HG03378 (cell line): ENCODE measurements around the gene HACD1.

Source experiments
- ATAC-seq: cut with Tn5 transposase; IDR thresholded peaks from one replicate; pipeline ENCODE4 v1.9.1; 2021; ENCODE audit warnings: mild to moderate bottlenecking, moderate library complexity; ENCODE audit not compliant: unreplicated experiment

Gene HACD1

DNA sequence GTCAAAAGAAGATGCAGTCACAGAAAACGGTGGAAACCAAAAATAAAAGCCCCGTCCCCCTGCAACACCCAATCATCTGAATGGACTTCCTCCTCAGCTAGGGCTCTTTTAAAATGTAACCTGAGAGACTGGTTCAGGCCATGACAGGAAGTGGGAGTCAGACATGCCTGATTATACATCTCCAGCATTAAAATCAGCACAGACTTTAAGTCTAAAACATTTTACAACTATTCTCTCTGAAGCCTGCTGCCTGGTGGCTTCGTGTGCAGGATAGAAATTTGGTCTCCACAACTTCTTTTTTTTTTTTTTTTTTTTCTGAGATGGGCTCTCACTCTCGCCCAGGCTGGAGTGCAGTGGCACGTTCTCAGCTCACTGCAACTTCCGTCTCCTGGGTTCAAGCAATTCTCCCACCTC is 30.3 kb downstream of the HACD1 start:
- peak; percentile 69 for ATAC-seq

GRCh38 chr10:17585016-17585415 is 32.2 kb downstream of the HACD1 start:
- peak; percentile 90 for ATAC-seq

- ATAC-seq: no peak
These were observed 36.3 kb downstream of the HACD1 start for GRCh38 chr10:17580885-17581284.

DNA sequence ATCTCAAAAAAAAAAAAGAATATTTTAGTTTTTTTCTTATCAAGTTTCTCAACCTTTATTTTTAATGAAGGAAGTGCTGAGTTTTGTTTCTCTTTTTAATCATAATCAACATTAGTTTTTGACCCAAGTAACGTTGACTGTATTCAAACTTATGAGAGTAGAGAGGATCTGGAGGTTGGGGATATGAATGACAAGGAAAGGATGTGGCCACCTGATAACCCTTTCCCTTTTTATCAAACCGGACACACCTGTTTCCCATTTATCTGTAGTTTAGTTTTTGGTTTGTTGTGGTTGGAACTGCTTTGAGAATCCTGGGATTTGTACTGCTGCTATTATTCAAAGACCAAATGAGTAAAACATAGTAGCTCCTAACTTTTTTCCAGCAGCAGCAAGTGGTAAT is 38.6 kb downstream of the HACD1 start:
- no peak for ATAC-seq

DNA sequence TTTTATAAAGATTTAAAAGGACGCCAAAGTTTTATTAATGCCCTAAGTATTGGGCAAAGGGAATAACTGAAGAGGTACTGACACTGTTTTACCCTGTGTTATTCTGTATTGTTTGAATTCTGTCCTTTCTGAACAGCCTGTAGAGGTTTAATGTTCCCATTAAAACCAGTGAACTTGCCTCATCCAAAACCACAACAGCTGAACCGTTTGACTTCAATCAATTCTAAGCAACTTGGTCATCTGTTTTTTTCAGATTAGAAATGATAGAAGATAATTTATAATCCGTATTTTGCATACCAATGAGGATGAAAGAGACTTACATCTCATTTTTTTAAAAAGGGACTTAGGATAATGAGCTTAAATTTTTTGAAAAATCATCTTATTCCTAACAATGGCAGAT is 40.4 kb downstream of the HACD1 start:
- no peak for ATAC-seq

- ATAC-seq: no peak
These were observed 52.3 kb downstream of the HACD1 start for GRCh38 chr10:17564911-17565310.

DNA sequence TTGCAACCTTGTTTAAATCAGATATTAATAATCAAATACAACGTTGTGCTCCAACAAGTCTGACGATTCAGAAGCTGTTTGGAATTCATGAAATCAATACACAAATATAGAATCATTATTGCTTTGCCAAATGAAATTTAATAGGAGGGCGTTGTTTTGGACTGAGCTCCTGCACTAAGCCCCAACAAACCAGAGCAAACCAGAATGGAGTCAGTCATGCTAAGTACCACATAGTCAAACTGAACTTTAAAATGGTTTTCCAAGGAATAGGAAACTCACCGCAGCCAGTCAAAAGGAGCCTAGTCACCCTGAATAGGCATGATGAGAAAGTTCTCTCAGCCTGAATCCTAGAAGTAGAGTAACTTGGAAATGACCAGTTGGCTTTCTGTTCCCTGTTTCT is 53.7 kb downstream of the HACD1 start:
- no peak for ATAC-seq

DNA sequence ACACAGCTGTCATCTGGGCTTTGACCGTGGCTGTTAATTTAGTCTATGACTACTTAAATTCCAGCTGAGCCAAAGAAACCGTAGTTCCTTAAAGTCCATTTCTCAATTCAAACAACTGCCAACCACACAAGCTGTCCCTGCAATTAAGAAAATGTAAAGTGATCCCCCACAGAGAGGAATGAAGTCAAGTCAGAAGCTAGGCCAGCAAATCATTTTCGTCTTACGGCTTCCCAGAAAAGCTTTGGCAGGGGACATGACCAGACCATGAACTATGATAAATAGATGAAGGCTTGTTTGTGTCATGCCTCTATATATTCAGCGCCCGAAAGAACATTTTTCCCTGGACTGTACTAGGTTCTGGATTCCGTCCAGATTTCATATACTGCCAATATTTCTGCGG is 54.6 kb downstream of the HACD1 start:
- ATAC-seq: no peak

- no peak for ATAC-seq
These were observed 56.1 kb downstream of the HACD1 start for GRCh38 chr10:17561111-17561510.

DNA sequence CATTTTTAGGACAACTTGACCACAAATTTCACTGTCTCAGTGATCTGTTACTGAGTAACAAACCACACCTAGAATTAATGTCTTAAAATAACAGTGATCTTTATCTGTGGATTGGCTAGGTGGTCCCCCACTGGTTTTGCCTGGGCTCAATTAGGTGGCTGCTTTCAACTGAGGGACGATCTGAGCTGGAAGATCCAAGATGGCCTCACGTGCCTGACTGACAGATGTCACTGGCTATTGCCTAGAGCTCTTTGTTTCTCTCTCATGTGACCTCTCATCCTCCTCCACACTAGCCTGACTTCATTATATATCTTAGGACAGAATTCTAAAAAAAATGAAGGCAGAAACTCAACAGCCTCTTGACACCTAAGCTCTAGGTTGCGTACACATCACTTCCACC is 59.7 kb downstream of the HACD1 start:
- ATAC-seq: no peak

DNA sequence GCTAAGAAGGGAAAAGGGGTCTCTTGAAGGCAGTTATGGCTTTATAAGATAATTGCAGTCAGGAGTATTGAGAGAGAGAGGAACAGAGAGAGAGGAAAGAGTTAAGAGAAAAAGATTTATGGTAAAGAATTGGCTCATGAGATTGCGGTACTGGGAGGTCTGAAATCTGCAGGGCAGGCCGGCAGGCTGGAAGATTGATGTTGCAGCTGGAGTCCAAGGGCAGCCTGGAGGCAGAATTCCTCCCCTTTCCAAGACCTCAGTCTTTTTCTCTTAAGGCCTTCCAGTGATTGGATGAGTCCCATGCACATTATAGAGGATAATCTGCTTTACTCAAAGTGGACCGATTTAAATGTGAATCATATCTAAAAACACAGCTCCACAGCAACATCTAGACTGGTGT is 68.4 kb downstream of the HACD1 start:
- no peak for ATAC-seq

GRCh38 chr10:17548162-17548561 is 69.0 kb downstream of the HACD1 start:
- ATAC-seq: no peak

DNA sequence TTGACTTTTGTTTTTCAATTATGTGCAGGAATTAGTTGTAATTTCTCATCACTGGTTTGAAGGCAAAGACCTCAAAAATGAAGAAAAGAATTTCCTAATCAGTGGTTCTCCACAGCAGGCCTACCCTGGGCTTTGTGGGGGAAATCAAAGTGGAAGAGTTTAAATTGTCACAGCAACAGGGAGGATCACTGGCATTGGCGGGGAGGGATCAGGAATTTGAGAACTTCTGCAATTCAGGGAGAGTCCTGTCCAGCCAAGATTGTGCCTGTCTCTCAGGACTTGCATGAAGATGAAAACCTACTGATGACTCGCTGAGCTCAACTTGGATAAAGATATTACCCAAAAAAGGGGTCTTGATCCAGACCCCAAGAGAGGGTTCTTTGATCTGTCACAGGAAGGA is 70.1 kb downstream of the HACD1 start:
- ATAC-seq: no peak

DNA sequence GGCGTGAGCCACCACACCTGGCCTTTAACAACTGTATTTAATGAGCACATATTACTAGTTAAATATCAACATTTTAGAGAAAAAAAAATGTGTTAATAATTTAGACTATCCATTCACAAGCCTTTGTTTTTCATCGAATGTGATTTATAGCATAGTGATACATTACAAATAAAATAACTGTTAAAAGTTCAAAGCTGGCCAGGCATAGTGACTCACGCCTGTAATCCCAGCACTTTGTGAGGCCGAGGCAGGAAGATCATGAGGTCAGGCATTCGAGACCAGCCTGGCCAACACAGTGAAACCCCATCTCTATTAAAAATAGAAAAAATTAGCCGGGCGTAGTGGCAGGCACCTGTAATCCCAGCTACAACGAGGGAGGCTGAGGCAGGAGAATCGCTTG is 72.7 kb downstream of the HACD1 start:
- no peak for ATAC-seq
